Endothelial cell (in vitro differentiated cells): Measurements from ENCODE around the gene KIF5C. TPM values are rescaled to one million over a fixed set of nuclear protein-coding genes. Genes with fewer than 3 reads are reported as not detected.

Experiments used
- DNase-seq: peaks from one replicate; pipeline ENCODE4 v3.0.0; 2021; ENCODE audit warnings: low spot score
- H3K27ac Mint-ChIP-seq: one replicate; pipeline ENCODE4 v1.8.0; 2021; ENCODE audit warnings: mixed read lengths, inconsistent platforms; ENCODE audit not compliant: unreplicated experiment
- H3K27me3 Mint-ChIP-seq: one replicate; pipeline ENCODE4 v1.8.0; 2021; ENCODE audit warnings: mild to moderate bottlenecking, moderate library complexity, mixed read lengths, inconsistent platforms; ENCODE audit not compliant: unreplicated experiment
- H3K36me3 Mint-ChIP-seq: one replicate; pipeline ENCODE4 v1.8.0; 2021; ENCODE audit warnings: mild to moderate bottlenecking, low read depth, mixed read lengths, inconsistent platforms; ENCODE audit not compliant: unreplicated experiment
- H3K4me1 Mint-ChIP-seq: one replicate; pipeline ENCODE4 v1.8.0; 2021; ENCODE audit warnings: mild to moderate bottlenecking, mixed read lengths, inconsistent platforms; ENCODE audit not compliant: unreplicated experiment
- H3K4me3 Mint-ChIP-seq: one replicate; pipeline ENCODE4 v1.8.0; 2021; ENCODE audit warnings: mild to moderate bottlenecking, mixed read lengths, inconsistent platforms; ENCODE audit not compliant: unreplicated experiment
- H3K9me3 Mint-ChIP-seq: one replicate; pipeline ENCODE4 v1.8.0; 2021; ENCODE audit warnings: mixed read lengths, inconsistent platforms; ENCODE audit not compliant: unreplicated experiment
- CTCF ChIP-seq: fragments of 200-600 bp; sonication (generic); IDR thresholded peaks from one replicate; pipeline ENCODE4 v1.5.0; 2021; ENCODE audit warnings: antibody characterized with exemption; ENCODE audit not compliant: unreplicated experiment
- total RNA-seq: library from RNA; stranded (reverse); fragmentation: NEBNext Ultra II Directional; extraction: Animal tissue kit (Norgen Biotek cat#: 25700); gene quantifications from one replicate; pipeline ENCODE4 v1.2.1, GENCODE V29; 2021; ENCODE audit not compliant: unreplicated experiment

KIF5C gene
- total RNA-seq, 1 donor from 2014 or later: 50.6 TPM

- no peaks in the 10 kb centered on the region for H3K4me1 Mint-ChIP-seq
- no peak overlapping the region for H3K27ac Mint-ChIP-seq
- DNase-seq: no peak
- H3K27me3 Mint-ChIP-seq: no peaks in the 10 kb centered on the region
- peaks cover 25% of the 10 kb centered on the region for H3K36me3 Mint-ChIP-seq
- H3K4me3 Mint-ChIP-seq: no peak overlapping the region
- no peak for TF ChIP-seq CTCF
- no peaks in the 10 kb centered on the region for H3K9me3 Mint-ChIP-seq
Observed at GRCh38 chr2:148992448-148992847, 117.4 kb downstream of the KIF5C start.

- Mint-ChIP-seq H3K4me1 (peaks cover 5% of the 10 kb centered on the region), H3K27me3 (no peaks in the 10 kb centered on the region), H3K9me3 (no peaks in the 10 kb centered on the region), H3K36me3 (peaks cover 34% of the 10 kb centered on the region), H3K4me3 (no peak overlapping the region), H3K27ac (no peak overlapping the region)
- TF ChIP-seq CTCF: no peak
- DNase-seq: no peak
Observed at GRCh38 chr2:148993351-148993750, 118.3 kb downstream of the KIF5C start.

GRCh38 chr2:148994341-148994740, 119.3 kb downstream of the KIF5C start:
- H3K36me3 Mint-ChIP-seq: peaks cover 34% of the 10 kb centered on the region
- no peaks in the 10 kb centered on the region for H3K27me3 Mint-ChIP-seq
- no peak for TF ChIP-seq CTCF
- no peak for DNase-seq
- H3K4me1 Mint-ChIP-seq: peaks cover 5% of the 10 kb centered on the region
- H3K4me3 Mint-ChIP-seq: no peak overlapping the region
- no peak overlapping the region for H3K27ac Mint-ChIP-seq
- H3K9me3 Mint-ChIP-seq: no peaks in the 10 kb centered on the region

- TF ChIP-seq CTCF: no peak
- DNase-seq: no peak
- H3K4me3 Mint-ChIP-seq: no peak overlapping the region
- H3K4me1 Mint-ChIP-seq: peaks cover 5% of the 10 kb centered on the region
- no peak overlapping the region for H3K27ac Mint-ChIP-seq
- H3K27me3 Mint-ChIP-seq: no peaks in the 10 kb centered on the region
- peaks cover 47% of the 10 kb centered on the region for H3K36me3 Mint-ChIP-seq
- no peaks in the 10 kb centered on the region for H3K9me3 Mint-ChIP-seq
Observed at GRCh38 chr2:148996805-148997204, 121.8 kb downstream of the KIF5C start.

GRCh38 chr2:148998165-148998830, 123.3 kb downstream of the KIF5C start:
- Mint-ChIP-seq H3K27ac (no peak overlapping the region), H3K36me3 (peaks cover 58% of the 10 kb centered on the region), H3K4me1 (peaks cover 5% of the 10 kb centered on the region), H3K4me3 (peak overlapping the region; percentile 40), H3K27me3 (peaks cover under 1% of the 10 kb centered on the region), H3K9me3 (no peaks in the 10 kb centered on the region)
- no peak for DNase-seq
- no peak for TF ChIP-seq CTCF
